Adrenal gland (tissue), 12 donors: ENCODE measurements around the gene ENTPD8. TPM values are rescaled to one million over a fixed set of nuclear protein-coding genes. Genes with fewer than 3 reads are reported as not detected.
A peak's percentile ranks its signal among the peaks of the same experiment; 100 is the strongest.

Experiments used
- DNase-seq, 7 donors: peaks; one replicate each; pipeline ENCODE4 v3.0.0-alpha.2; 2019 to 2020
- H3K27ac ChIP-seq, 5 donors: fragments of 200-600 bp; sonication (generic) in 4 of 5; 1 replicate in 3 of 5; 2 replicates in 2 of 5; pipeline versions ENCODE4 v1.5.1 to v1.8.0; 2016 to 2020; ENCODE audit warnings: mild to moderate bottlenecking in 1 of 5
- H3K27me3 ChIP-seq: fragments of 200-600 bp; 2 replicates; pipeline ENCODE4 v1.8.0; 2021
- H3K36me3 ChIP-seq, 2 donors: fragments of 200-600 bp; replicated peaks in 1 of 2; 1 replicate in 1 of 2; 2 replicates in 1 of 2; pipeline versions ENCODE4 v1.5.1 to v1.8.0; 2018 to 2022
- H3K4me1 ChIP-seq, 2 donors: fragments of 200-600 bp; replicated peaks in 1 of 2; 1 replicate in 1 of 2; 2 replicates in 1 of 2; pipeline versions ENCODE4 v1.5.1 to v1.8.0; 2018 to 2021
- H3K4me3 ChIP-seq, 4 donors: fragments of 200-600 bp; sonication (generic) in 3 of 4; one replicate each; pipeline ENCODE4 v1.5.1; 2016 to 2018
- H3K9me3 ChIP-seq, 3 donors: fragments of 200-600 bp; sonication (generic) in 1 of 3; replicated peaks in 1 of 3; 1 replicate in 2 of 3; 2 replicates in 1 of 3; pipeline versions ENCODE4 v1.5.1 to v1.8.0; 2016 to 2021
- POLR2A ChIP-seq, 2 donors: fragments of 450-650 bp; IDR thresholded peaks; one replicate each; pipeline ENCODE4 v1.6.1; 2017; ENCODE audit warnings: antibody characterized with exemption in 2 of 2, mild to moderate bottlenecking in 2 of 2, moderate library complexity in 1 of 2
- WGBS, 4 donors: extraction: QIAGEN DNeasy Blood & Tissue Kit in 2 of 4; methylation state at CpG; one replicate each; pipeline versions ENCODE4 v1.1.5 to v1.1.7; 2013 to 2017; 5-methylcytosine and 5-hydroxymethylcytosine counted together
- intact Hi-C, 2 donors: fragments of 100-400 bp; cut with DNase I; formaldehyde crosslinking; loops; one replicate each; pipeline versions ENCODE4 v1.14.1 to v1.15.0; 2022 to 2023
- polyA plus RNA-seq, 3 donors: library from polyadenylated mRNA; stranded (reverse); fragments of 200-250 nt in 2 of 3; fragments of 350-450 nt in 1 of 3; fragmentation: Illumina TruSeq in 1 of 3; extraction: RNeasy Lipid Tissue Mini Kit (QIAGEN cat#74804) in 1 of 3; gene quantifications; one replicate each; pipeline ENCODE4 v1.2.3, GENCODE V29; 2013 to 2014
- total RNA-seq, 9 donors: library from RNA; depleted of rRNA in 4 of 9; stranded (reverse); fragments of >200 nt in 4 of 9; fragments of 120-200 nt in 1 of 9; fragmentation: NEBNext Ultra II Directional in 1 of 9; extraction: Animal tissue kit (Norgen Biotek cat#: 25700) in 1 of 9; gene quantifications; one replicate each; pipeline versions ENCODE4 v1.1.0 to v1.2.4, GENCODE V29; 2013 to 2023
- TF ChIP-seq, protein P1 (sequence below), 6 experiments: fragments of 450-650 bp in 4 of 6; fragments of 200-600 bp in 2 of 6; sonication (generic) in 1 of 6; IDR thresholded peaks; 1 replicate in 5 of 6; 2 replicates in 1 of 6; pipeline versions ENCODE4 v1.5.1 to v1.8.0; 2016 to 2021; ENCODE audit warnings: antibody characterized with exemption in 6 of 6, mild to moderate bottlenecking in 2 of 6, moderate library complexity in 1 of 6
- donor health status: healthy with polysubstance abuse.
- donor health status: Bipolar disorder and iron deficiency.
- donor health status: DM: yes; HTN: yes; CAD: no.
- donor health status: DM: no; HTN: no; CAD: no.
- donor health status: DM: no; HTN: no; CAD: no.
- donor health status: DM: yes; HTN: yes; CAD: no.

The ENTPD8 gene
- total and polyA plus RNA-seq, 12 donors: 0.14 to 0.20 (median 0.17) TPM; not detected in 6

DNA sequence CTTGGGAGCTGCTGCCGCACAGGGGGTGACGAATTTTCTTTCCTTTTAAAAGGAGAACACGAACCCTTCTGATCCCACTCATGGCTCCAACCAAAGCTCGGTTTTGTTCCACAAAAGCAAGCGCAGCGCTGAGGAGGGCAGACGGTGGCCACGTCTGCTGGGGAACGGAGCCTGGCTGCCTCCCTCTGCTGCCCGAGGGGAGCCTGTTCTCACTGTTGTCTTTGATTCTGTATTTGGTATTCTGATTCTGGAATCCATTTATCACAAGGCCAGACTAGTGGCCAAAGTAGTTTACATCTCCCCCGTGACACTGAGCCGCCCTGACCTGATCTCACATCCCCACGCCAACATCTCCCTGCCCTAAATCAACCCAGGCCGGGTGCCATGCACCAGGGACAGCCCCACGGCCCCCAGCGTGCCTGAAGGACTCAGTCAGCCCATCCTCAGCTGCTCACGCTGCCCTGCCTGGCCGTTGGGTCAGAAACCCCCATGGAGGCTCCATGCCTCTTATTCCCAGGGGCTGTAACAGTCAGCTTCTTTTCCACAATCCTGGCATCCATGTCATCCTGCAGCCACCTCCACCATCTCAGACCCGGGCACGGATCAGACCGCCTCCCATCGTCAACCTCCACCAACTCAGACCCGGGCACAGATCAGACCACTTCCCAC, 24.7 kb upstream of the ENTPD8 start:
- H3K9me3 ChIP-seq: no peaks in the 10 kb centered on the region
- intact Hi-C loops: no loop called here
- peak overlapping the region in 3 of 5 donors; percentile 57 to 92 (median 72) for H3K27ac ChIP-seq
- WGBS, 4 donors: 53 to 68% (median 58%) methylated on average over 22 to 23 of the region's 23 CpGs
- TF ChIP-seq, protein P1, sequence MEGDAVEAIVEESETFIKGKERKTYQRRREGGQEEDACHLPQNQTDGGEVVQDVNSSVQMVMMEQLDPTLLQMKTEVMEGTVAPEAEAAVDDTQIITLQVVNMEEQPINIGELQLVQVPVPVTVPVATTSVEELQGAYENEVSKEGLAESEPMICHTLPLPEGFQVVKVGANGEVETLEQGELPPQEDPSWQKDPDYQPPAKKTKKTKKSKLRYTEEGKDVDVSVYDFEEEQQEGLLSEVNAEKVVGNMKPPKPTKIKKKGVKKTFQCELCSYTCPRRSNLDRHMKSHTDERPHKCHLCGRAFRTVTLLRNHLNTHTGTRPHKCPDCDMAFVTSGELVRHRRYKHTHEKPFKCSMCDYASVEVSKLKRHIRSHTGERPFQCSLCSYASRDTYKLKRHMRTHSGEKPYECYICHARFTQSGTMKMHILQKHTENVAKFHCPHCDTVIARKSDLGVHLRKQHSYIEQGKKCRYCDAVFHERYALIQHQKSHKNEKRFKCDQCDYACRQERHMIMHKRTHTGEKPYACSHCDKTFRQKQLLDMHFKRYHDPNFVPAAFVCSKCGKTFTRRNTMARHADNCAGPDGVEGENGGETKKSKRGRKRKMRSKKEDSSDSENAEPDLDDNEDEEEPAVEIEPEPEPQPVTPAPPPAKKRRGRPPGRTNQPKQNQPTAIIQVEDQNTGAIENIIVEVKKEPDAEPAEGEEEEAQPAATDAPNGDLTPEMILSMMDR (IDR thresholded peaks at IDR 0.05): no peak
- TF ChIP-seq POLR2A (IDR thresholded peaks at IDR 0.05): peak in 1 of 2 donors; percentile 47
- no peaks in the 10 kb centered on the region for H3K27me3 ChIP-seq
- H3K4me1 ChIP-seq: peaks cover 0 to 11% of the 10 kb centered on the region in 2 donors
- H3K36me3 ChIP-seq: no peaks in the 10 kb centered on the region
- DNase-seq: peak in 3 of 7 donors; percentile 23 to 43 (median 36)
- H3K4me3 ChIP-seq: peak overlapping the region in 1 of 4 donors; percentile 31

DNA sequence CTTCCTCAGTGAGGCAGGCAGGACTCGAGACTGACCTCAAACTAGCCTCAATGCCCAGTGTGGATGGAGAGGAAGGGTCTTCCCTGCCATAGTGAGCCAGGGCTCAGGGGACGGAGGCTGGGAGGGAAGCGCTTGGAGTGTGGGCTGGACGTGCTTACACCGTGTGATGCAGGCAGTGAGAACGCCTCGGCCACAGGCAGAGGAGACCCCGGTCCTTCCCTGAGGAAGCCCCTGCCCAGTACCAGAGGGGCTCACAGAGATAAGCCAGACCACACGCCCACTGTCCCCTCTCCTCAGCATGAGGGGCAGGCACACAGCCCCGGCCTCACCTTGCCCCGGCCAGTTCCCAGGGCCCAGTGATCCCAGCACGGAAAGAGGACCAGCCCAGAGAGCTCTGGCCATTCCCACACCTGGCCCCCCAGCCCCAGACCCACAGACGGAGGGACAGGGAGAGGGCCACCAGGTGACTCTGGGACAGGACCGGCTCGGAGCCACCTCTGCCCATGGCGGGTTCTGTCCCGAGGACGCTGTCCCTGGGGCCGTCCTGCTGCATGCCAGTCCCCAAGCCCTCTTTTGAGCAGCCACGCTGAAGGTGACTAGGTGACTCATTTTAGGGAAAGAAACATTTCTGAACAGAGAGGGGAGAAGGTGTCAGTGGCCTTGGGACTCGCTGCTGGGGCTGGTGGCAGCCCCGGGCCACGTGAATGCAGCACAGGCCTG, 24.0 kb upstream of the ENTPD8 start:
- peak; percentile 49 to 85 (median 81) for DNase-seq
- TF ChIP-seq, protein P1 (IDR thresholded peaks at IDR 0.05): no peak
- TF ChIP-seq POLR2A (IDR thresholded peaks at IDR 0.05): no peak
- WGBS, 4 donors: 44 to 66% (median 55%) methylated on average over 8 to 23 of the region's 23 CpGs
- H3K4me3 ChIP-seq: peak overlapping the region in 1 of 4 donors; percentile 31
- H3K4me1 ChIP-seq: peaks cover 0 to 11% of the 10 kb centered on the region in 2 donors
- no peaks in the 10 kb centered on the region for H3K9me3 ChIP-seq
- intact Hi-C loops: no loop called here
- no peaks in the 10 kb centered on the region for H3K27me3 ChIP-seq
- peak overlapping the region in 3 of 5 donors; percentile 57 to 92 (median 72) for H3K27ac ChIP-seq
- H3K36me3 ChIP-seq: no peaks in the 10 kb centered on the region

DNA sequence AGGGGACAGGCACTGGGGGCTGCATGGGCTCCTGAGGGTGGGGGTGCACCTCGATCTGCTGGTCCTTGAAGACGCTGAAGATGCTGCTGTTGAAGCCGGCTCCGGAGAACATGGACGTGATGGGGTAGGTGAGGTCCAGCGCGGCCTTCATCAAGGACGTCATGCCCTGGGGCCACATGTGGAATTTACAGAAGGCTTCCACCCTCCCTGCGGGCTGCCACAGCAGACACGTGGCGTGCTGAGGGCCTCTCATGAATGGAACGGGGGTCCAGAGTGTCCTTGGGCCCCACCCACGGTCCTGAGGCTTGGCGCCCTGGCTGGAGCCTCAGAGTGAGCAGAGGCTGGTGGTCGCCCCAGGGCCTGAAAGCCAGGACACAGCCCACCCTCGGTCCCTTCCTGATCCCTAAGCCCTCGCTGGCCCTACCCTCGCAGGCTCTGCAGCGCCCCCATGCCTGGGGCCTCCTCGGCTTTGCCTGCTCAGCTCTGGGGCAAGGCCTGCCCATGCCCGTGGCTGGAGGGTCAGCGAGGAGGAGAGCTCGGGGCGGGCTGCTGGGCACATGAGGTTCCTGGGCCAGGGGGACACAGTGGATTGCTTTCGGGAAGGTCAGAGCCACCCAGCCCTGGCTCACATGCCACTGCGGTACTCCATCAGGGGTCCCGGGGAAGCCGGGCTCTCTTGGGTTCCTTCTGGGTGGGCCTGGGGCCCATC, 23.3 kb upstream of the ENTPD8 start:
- intact Hi-C loops: no loop called here
- DNase-seq: peak in 2 of 7 donors; percentile 14 to 15
- Histone ChIP-seq H3K4me3 (no peak overlapping the region), H3K27ac (no peak overlapping the region), H3K4me1 (peaks cover 4 to 15% of the 10 kb centered on the region in 2 donors), H3K9me3 (no peaks in the 10 kb centered on the region), H3K36me3 (no peaks in the 10 kb centered on the region), H3K27me3 (no peaks in the 10 kb centered on the region)
- WGBS, 4 donors: 91 to 94% (median 93%) methylated on average over 9 to 28 of the region's 28 CpGs
- TF ChIP-seq, protein P1 (IDR thresholded peaks at IDR 0.05): no peak
- no peak for TF ChIP-seq POLR2A (IDR thresholded peaks at IDR 0.05)

DNA sequence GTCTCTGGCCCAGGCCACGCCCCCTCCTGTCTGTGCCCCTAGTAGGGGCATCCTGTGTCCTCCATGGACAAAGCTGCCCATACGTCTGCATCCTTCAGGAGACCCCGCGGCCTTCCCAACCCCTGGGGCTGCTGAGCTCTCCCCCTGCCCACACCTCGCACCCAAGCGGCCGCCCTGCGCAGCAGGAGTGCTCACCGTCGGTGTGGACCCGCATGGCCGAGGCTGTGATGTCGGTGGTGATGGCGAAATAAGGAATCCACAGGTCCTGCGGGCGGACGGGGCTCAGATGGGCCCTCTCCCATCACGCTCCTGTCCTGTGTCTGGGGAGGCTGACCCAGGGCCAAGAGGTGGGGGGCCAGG, 22.8 kb upstream of the ENTPD8 start:
- intact Hi-C loops: no loop called here
- Histone ChIP-seq H3K4me1 (peaks cover 6 to 16% of the 10 kb centered on the region in 2 donors), H3K27me3 (no peaks in the 10 kb centered on the region), H3K27ac (no peak overlapping the region), H3K4me3 (no peak overlapping the region), H3K36me3 (no peaks in the 10 kb centered on the region), H3K9me3 (no peaks in the 10 kb centered on the region)
- WGBS, 4 donors: 93 to 100% (median 95%) methylated on average over 1 to 18 of the region's 18 CpGs
- TF ChIP-seq, protein P1 (IDR thresholded peaks at IDR 0.05): no peak
- TF ChIP-seq POLR2A (IDR thresholded peaks at IDR 0.05): no peak
- no peak for DNase-seq
